ENCODE measurements around the gene EPN2.

EPN2 gene

DNA sequence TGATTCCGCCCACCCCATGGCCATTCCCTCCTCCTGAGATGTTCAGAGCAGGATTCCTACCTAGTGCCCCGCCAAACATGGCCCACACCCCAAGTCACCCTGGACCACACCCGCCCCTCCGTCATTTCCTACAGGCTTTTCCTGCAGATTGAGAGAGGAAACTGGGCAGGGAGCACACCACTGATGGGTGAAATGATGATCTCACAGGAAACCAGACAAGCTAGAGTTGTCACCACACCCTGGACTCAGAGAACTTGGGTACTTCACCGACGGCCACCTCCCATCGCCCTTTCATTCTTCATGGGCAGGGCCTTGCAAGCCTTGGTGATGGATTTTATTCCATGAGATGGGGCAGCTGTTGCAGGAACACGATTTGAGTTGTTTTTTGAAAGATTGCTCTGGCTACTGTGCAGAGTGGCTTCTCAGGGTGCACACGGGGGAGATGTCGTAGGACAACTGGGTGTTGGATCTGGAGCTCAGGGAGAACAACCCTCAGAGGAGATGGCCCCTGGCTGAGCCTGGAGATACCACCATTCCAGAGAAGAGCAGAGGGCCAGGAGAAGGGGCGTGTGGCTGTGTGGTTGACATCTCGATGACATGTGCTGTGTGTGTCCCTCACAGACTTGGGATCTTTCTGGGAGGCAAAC, 132.8 kb downstream of the EPN2 start:
- no peak for DNase-seq

DNA sequence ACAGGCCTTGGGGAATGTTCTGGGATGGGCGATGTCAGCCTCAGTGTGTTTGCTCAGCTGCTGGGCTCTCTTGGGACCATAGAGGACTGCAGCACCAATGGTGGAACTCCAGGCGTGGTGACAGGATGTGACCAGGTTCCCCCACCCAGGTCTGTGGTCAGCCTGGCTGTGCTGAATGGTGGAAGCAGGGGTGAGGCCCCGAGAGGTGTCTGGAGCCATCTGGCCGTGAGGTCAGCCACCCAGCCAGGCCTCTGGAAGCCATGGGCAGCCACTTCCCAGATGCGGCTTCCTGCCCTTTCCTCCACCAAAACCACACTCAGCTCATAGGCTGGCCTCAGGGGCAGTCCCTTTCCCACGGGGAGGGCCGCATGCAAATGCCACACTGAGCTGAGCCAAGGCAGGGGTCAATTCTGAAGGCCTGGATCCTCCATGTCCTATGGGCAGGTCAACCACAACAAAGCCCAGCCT, 133.4 kb downstream of the EPN2 start:
- DNase-seq, result no peak

DNA sequence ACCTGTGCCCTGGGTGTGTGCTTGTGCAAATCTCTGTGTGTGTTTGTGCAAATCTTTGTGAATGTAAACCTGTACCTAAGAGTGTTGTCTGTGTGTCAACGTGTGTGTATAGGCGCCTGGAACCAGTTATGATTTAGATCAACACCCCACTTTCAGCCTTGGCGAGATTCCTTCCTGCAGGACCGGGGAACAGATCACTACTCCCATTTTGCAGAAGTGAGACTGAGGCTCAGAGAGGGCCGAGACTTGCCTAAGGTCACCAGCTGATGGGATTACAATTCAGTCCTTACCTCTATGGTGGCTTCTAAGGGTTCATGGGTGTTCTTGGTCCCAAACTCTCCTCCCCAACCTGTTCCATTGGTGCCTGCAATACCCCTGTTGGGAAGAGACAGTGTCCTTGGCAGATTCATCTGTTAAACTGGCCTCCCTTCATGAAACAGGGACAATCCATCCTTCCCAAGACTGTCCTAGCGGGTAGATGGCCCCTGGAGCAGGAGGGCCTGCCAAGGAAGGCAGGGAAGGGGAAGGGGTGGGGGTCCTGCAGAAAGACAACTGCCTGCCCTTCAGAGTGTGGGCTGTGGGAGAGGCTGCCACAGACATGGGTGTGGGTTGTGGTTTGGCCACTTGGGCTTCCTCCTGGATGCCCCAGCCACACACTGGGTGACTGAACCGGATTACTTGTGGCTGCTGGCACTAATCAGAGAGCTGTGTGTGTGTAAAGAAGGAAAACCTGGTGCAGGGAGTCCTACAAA, 134.3 kb downstream of the EPN2 start:
- DNase-seq, result no peak

DNA sequence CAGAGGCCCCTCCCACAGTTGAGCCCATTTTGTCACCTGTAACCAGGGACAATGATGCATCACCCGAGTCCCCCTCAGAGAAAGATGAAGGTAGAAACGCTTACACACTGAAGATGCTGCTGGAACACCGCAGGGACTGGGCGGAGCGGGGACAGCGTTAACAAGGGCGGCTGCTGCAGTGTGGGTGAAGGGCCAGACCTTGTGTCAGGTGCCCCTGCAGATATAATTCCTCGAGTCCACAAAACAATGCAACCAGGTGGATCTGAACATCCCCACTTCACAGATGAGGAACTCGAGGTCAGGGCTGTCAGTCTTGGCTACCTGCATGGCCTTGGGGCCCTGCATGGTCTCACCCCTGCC, 134.8 kb downstream of the EPN2 start:
- no peak for DNase-seq

DNA sequence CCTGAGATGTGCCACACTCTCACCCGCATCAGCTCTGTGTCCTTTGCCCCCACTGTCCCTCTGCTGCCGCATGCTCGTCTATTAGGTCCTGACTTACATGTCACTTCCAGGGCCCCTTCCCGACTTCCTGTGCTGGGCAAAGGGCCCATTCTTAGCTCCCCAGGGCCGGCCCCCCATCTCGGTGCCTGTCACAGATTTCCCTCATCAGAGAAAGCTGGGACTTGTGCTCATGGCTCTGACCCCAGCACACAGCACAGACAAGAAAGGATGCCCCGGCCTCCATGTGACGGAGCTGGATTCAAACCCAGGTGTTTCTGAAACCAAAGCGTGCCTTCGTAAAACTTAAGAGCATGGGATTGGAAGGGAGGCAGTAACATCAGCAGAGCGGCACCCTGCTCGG, 135.3 kb downstream of the EPN2 start:
- DNase-seq, result no peak

DNA sequence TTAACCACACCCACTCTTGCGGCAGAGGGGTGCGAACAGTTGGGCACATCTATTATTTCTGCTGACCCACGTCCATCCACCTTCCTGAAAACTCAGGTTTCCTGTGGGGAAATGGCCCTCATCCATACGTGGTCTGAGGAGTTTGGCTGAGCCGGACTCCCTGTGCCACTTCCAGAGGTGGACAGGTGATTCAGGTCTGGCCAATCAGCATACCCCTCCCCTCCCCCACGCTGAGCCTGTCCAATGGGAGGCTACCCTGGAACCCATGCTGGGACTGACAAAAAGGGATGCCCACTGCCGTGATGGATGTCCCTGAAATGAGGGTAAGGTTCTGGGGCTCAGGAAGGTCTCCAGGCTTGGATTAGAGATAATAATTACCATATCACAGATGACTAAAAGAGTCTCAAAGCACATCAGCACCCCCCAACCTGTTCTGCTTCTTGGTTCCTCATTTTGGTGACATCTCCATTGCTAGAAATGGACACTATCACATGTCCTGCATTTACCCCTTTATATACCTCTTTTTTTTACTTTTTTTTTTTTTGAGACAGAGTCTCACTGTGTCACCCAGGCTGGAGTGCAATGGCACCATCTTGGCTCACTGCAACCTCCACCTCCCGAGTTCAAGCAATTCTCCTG, 135.8 kb downstream of the EPN2 start:
- no peak for DNase-seq

DNA sequence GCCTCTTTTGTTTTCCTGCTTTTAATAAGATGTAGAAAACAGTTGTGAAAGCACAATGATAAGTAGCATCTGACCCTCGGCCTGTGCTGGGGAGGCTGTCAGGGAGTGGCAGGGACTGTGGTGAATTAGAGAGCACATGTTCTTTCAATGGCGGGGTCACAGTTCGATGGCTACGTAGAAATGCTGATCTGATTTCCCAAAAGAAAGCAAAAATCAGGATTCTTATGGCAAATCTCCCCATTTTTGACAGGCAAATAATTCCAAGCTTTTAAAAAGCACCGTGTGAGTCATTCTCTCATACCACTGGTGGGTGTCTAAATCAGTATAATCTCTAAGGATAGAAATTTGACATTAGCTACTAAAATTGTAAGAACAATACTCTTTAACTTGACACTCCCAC, 137.0 kb downstream of the EPN2 start:
- DNase-seq, result no peak

DNA sequence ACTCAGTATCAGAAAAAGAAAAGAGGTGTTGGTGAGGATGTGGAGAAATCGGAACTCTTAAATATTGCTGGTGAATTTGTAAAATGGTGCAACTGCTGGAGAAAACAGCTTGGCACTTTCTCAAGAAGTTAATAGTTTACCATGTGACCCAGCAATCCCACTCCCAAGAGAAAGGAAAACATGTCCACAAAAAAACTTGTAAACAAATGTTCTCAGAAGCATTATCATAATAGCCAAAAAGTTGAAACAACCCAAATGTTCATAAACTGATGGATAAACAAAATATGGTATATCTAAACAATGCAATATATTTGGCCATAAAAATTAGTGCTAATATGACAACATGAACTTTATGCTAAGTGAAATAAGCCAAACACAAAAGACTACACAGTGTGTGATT, 138.6 kb downstream of the EPN2 start:
- DNase-seq, result no peak

DNA sequence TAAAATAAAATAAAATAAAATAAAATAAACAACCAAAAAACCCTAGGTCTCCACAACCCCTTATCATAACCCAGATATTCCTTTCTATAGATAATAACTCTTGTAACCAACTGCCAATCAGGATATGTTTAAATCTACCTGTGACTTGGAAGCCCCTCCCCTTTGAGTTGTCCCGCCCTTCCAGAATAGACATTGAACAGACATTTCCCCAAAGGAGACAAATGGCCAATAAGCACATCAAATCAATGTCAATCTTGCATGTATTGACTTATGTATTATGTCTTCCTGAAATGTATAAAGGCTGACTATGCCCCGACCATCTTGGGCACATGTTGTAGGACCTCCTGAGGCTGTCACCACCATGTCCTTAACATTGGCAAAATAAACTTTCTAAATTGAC, 139.6 kb downstream of the EPN2 start:
- DNase-seq, result no peak

DNA sequence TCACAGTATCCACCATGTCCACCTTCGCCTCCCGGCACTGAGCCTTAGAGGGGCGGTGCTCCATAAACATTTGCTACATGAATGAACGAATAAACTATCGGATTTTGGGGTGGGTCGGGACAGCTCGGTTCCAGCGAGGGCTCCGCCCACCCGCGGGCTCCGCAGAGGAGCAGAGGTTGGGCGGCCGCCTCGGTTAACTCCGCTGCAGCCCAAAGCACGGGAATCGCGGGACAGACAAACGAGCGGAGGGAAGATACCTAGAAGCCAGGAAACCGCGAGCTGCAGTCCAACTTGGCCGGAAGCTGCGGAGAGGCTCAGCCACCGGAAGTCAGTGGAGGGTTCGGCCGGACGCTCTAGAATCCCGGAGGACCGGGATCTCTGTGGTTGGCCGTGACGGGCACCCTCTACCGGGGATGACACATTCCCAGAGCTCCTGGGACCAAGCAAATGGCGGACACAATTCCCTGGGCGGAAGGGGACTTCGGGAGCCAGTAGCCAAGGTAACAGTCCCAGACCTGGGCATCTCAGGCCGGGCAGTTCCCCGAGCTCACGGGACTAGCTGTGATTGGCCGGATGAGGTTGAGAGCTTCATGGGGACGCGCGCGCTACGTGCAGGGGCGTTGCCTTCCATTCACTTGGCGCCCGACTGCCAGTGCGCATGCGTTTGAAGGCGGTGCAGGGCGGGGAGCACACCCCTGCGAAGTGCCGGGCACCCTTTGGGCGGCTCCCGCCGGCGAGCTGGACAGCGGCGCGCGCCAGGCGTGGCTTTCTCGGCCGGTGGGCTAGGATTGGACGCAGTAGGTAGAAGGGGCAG, 140.6 kb downstream of the EPN2 start:
- peak; percentile 99 for DNase-seq

DNA sequence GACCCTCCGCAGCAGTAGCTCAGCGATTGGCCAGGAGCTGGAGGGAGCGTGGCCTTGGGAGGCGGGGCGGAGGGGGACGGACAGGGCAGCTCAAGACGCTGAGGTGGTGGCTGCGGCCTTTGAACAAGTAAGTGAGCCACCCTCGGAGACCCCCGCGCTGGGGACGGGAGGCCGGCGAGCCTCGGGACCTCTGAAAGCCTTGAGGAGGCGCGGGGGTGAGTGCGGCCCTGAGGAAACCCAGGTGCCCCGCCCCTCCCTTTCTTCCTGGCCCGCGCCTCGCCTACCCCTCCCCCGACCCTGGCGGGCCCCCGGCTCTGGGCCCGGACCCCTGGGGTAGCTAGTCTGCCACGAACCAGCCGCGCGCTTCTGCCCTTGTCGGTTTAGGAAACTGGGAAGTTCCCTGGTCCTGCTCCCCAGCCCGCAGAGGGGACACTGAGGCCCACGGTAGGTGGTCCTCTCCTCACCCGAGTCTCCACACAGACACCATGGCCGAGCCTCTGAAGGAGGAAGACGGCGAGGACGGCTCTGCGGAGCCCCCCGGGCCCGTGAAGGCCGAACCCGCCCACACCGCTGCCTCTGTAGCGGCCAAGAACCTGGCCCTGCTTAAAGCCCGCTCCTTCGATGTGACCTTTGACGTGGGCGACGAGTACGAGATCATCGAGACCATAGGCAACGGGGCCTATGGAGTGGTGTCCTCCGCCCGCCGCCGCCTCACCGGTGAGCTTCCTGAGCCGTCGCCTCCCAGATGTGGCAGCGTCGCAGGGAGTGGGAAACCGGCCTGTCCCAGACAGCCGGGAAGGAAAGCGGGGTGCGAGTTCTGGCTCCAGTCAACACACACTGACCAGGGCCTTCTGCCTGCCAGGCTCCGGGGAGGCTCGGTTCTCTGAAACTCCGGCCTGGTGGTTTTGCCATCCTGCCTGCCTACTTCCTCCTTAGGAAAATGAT, 141.5 kb downstream of the EPN2 start, which contains the start of gene MAPK7:
MAPK7 (plus strand) TSS at position 83 of the 945 bp plus-strand sequence; CDS start at position 486, 403 bp downstream.
- no peak for DNase-seq

DNA sequence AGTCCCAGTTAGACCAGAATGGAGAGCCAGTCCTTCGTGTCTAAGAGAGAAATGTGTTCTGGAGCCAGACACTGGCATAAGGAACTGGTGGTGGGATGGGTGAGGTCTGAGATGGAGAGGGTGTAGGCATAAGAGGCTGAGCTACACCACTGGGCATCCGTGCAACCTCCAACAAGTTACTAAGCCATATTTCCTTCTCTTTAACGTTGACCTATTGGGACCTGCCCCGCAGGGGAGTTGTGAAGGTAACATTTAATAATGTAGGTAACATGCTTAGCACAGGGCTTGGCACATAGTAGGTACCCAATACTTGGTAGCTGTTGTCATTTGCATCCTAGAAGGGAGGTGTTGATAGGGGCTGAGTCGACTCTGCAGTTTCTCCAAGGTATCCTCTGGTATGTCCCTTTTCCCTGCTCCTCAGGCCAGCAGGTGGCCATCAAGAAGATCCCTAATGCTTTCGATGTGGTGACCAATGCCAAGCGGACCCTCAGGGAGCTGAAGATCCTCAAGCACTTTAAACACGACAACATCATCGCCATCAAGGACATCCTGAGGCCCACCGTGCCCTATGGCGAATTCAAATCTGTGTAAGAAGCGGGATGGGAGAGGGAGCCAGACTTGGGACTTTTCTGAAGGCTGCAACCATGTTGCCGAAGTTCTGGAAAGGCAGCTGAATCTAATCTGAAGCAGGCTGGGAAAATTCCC, 142.3 kb downstream of the EPN2 start:
- DNase-seq, result no peak

DNA sequence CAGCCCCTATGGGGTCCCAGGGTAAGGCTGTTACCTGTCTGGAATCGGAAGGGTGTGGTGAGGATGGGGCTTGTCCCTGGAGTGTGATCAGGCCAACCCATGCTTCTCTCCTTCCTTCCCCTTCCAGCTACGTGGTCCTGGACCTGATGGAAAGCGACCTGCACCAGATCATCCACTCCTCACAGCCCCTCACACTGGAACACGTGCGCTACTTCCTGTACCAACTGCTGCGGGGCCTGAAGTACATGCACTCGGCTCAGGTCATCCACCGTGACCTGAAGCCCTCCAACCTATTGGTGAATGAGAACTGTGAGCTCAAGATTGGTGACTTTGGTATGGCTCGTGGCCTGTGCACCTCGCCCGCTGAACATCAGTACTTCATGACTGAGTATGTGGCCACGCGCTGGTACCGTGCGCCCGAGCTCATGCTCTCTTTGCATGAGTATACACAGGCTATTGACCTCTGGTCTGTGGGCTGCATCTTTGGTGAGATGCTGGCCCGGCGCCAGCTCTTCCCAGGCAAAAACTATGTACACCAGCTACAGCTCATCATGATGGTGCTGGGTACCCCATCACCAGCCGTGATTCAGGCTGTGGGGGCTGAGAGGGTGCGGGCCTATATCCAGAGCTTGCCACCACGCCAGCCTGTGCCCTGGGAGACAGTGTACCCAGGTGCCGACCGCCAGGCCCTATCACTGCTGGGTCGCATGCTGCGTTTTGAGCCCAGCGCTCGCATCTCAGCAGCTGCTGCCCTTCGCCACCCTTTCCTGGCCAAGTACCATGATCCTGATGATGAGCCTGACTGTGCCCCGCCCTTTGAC, 143.5 kb downstream of the EPN2 start:
- no peak for DNase-seq

DNA sequence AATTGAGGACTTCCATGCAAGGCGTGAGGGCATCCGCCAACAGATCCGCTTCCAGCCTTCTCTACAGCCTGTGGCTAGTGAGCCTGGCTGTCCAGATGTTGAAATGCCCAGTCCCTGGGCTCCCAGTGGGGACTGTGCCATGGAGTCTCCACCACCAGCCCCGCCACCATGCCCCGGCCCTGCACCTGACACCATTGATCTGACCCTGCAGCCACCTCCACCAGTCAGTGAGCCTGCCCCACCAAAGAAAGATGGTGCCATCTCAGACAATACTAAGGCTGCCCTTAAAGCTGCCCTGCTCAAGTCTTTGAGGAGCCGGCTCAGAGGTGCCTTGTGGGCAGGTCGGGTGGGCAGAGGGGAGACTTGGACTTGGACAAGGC, 144.2 kb downstream of the EPN2 start:
- DNase-seq, result no peak

DNA sequence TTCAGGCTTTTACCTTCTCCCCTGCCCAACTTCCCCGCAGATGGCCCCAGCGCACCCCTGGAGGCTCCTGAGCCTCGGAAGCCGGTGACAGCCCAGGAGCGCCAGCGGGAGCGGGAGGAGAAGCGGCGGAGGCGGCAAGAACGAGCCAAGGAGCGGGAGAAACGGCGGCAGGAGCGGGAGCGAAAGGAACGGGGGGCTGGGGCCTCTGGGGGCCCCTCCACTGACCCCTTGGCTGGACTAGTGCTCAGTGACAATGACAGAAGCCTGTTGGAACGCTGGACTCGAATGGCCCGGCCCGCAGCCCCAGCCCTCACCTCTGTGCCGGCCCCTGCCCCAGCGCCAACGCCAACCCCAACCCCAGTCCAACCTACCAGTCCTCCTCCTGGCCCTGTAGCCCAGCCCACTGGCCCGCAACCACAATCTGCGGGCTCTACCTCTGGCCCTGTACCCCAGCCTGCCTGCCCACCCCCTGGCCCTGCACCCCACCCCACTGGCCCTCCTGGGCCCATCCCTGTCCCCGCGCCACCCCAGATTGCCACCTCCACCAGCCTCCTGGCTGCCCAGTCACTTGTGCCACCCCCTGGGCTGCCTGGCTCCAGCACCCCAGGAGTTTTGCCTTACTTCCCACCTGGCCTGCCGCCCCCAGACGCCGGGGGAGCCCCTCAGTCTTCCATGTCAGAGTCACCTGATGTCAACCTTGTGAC, 144.7 kb downstream of the EPN2 start:
- no peak for DNase-seq

DNA sequence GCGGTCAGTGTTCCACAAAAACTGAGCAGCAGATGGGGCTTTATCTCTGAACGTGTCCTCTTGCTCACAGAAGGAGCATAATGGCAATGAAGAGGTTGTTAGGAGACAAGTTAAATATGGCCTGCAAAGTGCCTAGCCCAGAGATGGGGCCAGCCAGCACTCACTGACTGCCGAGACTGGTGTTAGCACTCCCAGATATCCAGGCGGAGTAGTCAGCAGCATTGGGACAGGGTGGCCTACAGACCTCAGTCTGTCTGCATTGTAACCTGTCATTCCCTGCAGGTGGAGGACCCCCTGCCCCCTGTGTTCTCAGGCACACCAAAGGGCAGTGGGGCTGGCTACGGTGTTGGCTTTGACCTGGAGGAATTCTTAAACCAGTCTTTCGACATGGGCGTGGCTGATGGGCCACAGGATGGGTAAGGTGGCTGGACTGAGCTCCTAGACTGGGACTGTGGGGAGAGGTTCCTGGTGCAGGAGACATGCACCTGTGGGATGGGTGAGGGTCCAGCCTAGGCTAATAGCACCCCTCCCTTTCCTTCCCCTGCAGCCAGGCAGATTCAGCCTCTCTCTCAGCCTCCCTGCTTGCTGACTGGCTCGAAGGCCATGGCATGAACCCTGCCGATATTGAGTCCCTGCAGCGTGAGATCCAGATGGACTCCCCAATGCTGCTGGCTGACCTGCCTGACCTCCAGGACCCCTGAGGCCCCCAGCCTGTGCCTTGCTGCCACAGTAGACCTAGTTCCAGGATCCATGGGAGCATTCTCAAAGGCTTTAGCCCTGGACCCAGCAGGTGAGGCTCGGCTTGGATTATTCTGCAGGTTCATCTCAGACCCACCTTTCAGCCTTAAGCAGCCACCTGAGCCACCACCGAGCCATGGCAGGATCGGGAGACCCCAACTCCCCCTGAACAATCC, 145.6 kb downstream of the EPN2 start:
- no peak for DNase-seq

DNA sequence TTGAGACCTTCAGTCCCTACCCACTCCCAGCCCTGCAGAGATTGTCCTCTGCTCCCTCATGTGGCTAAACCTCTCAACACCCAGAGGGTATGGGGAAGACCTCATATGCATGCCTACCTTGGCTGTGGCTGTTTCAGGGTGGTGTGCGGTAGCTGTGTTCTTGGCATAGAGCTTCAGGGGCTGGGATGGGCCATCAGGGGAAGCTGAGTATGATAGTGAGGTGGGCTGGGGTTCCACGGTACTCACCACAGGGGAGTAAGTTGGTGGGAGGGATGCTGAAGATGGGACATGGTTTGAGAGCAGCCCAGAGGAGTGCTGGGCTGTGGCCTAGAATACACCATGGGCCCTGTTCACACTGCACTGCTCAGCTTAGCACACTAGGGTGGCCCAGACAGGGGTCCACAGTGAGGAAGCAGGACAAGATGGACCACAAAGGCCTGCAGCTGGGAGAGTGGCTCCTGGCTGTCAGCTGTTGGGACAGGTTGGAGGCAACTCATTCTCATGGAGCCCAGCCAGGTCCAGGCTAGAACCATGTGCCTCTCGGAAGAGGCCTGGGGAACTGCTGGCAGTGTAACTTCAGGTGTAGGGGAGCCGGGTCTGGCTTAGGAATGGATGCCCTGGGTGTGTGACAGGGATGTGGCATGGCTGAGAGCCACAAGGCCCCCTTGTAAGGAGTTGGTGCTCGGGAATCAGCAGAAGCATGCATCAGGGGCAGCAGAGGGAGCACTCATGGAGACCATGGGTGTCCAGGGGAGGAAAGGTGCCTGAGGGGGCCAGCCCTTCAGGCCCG, 146.7 kb downstream of the EPN2 start:
- no peak for DNase-seq
